Fibroblast of villous mesenchyme (primary cell): Measurements from ENCODE around the gene GRIA1. TPM values are rescaled to one million over a fixed set of nuclear protein-coding genes. Genes with fewer than 3 reads are reported as not detected.

Source experiments
- DNase-seq: peaks from one replicate; pipeline ENCODE4 v3.0.0-alpha.2; 2010; ENCODE audit warnings: low read depth
- H3K4me3 ChIP-seq: 2 replicates; pipeline ENCODE4 v1.5.1; 2011; ENCODE audit warnings: low read depth, mild to moderate bottlenecking, low read length
- total RNA-seq: library from RNA; depleted of rRNA; stranded (reverse); fragments of >200 nt; gene quantifications from 2 replicates; pipeline ENCODE4 v1.2.3, GENCODE V29; 2012
- TF ChIP-seq, protein P1 (sequence below): IDR thresholded peaks from 2 replicates; pipeline ENCODE4 v1.5.1; 2012; ENCODE audit warnings: low read depth, mild to moderate bottlenecking, low read length; ENCODE audit not compliant: insufficient read depth

The GRIA1 gene
- total RNA-seq = 8.1 and 22.5 TPM in 2 replicates

- DNase-seq = no peak
- TF ChIP-seq, protein P1, sequence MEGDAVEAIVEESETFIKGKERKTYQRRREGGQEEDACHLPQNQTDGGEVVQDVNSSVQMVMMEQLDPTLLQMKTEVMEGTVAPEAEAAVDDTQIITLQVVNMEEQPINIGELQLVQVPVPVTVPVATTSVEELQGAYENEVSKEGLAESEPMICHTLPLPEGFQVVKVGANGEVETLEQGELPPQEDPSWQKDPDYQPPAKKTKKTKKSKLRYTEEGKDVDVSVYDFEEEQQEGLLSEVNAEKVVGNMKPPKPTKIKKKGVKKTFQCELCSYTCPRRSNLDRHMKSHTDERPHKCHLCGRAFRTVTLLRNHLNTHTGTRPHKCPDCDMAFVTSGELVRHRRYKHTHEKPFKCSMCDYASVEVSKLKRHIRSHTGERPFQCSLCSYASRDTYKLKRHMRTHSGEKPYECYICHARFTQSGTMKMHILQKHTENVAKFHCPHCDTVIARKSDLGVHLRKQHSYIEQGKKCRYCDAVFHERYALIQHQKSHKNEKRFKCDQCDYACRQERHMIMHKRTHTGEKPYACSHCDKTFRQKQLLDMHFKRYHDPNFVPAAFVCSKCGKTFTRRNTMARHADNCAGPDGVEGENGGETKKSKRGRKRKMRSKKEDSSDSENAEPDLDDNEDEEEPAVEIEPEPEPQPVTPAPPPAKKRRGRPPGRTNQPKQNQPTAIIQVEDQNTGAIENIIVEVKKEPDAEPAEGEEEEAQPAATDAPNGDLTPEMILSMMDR = peak; percentile 9
- H3K4me3 ChIP-seq = peak within 1 kb of the TSS; percentile 54
Measured at GRCh38 chr5:153490118-153491037, at the start of gene GRIA1. TSS of gene GRIA1 (plus strand) at chr5:153490670.

DNA sequence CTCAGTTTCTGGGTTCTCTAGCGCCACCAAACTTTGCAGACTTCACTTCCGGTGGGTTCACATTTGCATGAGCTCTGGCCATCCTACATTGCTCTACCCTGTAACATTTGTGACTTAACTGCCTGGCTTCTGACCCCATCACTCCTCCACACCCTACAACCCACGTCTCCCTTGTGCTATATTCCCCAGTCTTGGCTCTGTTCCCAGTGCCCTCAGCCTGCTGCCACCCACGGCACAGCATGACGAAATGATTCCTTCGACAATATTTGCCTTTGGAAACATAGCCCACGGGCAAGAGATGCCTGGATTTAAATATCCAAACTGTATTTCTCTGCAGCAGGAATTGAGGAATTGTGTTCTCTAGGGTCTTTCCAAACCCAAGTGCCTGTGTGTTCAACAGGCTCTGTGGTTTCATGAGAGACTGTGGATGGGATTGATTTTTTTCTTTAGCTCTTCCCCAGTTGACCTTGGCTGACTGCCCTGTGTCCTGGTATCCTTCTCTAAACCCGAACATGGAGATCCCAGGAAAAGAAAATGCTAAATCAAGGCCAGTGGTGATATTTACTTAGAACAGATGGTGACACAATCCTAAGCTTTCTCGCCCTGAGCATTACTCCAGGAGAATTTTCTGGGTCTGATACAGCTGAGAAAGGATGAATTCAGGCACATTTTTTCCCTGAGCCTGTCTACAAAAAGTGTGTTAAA is 44.4 kb upstream of the GRIA1 start:
- H3K4me3 ChIP-seq = no peak overlapping the region
- TF ChIP-seq, protein P1 = no peak
- peak; percentile 71 for DNase-seq

- DNase-seq = no peak
- H3K4me3 ChIP-seq = no peak overlapping the region
- TF ChIP-seq, protein P1 = no peak
Measured at GRCh38 chr5:153447534-153447933, 42.9 kb upstream of the GRIA1 start.

DNA sequence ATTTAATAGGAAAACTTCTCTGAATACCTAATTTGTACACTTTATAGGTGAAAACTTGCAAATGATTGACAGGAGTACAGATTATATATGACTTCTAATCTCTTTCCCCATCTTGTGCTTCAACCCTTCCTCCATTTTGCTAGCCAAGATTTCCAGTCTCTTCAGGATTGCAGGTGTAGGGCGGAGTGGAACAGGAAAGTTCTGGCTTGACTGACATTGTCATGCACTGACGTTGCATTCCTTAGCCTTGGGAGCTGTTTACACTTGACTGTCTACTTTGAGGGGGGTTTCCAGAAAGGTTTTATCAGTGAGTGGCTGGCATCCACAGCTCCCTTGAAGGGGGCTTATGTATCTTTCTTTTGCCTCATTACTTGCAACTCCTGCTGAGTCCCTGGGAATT is 34.1 kb upstream of the GRIA1 start:
- no peak overlapping the region for H3K4me3 ChIP-seq
- TF ChIP-seq, protein P1 = no peak
- no peak for DNase-seq

DNA sequence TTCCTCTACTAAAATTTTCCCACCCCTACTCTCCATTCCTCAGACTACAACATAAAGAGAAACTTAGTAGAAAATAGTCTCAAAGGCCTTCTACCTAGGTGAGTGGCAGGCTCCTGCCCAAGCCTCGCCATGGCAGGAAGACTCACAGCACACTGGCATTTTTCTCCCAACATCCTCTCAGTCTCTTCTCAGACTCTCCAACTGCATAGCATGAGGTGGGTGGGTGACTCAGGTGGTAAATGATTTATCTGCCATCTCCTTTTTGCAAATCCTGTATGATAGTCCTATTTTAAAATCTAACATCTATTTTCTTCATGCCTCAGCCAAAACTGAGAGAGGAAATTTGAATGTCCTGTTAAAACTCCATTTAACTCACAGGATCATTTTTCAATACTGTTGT is 33.5 kb upstream of the GRIA1 start:
- TF ChIP-seq, protein P1 = no peak
- H3K4me3 ChIP-seq = no peak overlapping the region
- DNase-seq = no peak

DNA sequence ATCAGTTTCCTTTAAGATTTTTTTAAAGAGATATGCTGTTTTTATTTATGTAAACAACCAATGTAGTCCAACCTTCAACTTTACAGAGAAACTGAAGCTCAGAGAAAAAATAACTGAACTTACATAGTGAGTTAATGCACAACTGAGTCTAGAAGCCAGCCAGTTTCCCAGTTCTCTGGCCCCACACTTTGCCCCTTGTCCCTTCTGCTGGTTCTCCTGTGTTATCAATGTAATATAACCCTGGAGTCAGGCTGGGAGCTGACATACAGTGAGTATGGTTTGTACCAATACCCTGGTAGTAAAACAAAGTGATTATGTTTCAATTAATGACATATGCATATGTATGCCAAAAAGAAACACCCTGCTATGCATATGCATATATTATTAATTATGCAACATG is 32.2 kb upstream of the GRIA1 start:
- no peak overlapping the region for H3K4me3 ChIP-seq
- DNase-seq = no peak
- TF ChIP-seq, protein P1 = no peak
